SK-N-DZ (cell line): ENCODE measurements around the gene BAZ2B.

Source experiments
- DNase-seq: peaks from one replicate; pipeline ENCODE4 v3.0.0-alpha.2; 2015; ENCODE audit warnings: low spot score

Gene BAZ2B

GRCh38 chr2:159617100-159617499 is 752 bp upstream of the BAZ2B start:
- DNase-seq = no peak

DNA sequence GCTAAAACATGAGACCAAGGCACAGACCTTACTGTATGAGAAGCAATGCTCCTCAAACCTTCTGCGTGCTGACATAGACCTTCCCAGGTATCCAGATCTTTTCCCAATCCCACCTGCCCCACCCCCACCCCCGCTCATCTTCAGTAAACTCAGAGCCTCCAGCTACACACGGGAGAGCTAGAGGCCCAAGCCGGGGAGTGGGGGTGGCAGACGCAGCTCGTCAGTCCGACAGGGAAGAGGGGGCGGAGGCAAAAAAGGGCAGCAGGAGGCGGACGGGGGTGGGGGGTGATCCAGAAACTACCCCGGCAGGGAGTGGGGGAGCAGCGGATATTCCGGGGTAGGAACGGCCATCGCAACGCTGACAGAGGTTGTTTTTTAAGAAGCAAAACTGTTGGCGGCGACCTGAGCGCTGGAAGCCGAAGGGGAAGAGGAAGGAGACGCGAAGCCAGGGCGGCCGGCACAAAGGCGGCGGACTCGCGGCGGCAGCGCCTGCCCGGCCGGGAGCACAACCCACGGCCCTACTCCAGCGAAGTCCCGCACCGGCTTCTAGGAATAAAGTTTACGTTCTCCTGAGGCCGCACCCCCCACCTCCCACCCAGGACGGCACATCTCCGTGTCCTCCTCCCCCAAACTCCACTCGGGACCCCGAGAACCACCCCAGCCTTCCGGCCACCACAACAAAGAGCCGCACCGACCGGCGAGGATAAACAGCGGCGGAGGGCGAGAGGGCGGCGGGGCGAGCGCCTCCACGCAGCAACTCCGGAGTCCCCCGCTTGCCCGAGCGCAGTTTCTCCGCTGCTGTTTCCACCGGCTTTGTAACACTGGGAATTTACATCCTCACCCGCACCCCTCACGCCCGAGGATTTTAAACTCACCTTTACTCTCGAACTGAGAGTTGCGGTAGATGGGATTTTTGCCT is 722 bp downstream of the BAZ2B start:
- peak; percentile 91 for DNase-seq

DNA sequence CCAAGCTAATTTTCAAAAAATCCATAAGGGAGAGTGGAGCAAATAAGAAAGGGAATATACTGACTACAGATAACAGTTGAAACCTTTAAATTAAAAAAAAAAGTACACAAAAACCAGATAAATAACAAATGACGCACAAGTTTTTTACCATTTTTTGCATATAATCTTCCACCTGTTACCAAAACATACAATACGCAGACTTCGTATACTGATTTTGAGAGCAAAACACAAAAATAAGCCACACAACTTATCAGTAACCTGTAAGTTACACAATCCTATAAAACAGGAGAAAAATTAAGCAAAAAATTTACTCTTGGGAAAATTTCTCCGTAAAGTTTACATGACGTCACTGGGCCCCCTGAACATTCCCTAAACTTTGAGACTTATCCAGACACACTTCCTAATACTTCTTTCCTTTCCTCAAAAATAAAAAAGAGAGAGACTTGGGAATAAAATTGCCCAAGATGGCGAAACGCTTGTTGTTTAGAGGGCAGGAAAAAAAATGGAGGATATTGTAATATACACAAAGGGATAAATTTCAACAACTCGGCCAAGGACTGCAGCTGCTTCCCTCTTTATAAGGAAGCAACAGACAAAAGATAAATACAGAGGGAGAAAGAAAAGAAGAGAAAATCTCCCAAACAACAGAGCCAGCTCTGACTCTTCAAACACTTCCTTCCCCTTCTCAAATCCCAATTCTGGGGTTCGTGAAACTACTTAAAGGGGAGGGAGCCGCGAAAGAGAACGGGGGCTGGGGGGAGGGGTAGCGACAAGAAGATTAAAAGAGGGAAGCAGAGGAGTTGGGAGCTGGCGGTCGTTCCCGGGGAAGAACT is 1.6 kb downstream of the BAZ2B start:
- DNase-seq = no peak

DNA sequence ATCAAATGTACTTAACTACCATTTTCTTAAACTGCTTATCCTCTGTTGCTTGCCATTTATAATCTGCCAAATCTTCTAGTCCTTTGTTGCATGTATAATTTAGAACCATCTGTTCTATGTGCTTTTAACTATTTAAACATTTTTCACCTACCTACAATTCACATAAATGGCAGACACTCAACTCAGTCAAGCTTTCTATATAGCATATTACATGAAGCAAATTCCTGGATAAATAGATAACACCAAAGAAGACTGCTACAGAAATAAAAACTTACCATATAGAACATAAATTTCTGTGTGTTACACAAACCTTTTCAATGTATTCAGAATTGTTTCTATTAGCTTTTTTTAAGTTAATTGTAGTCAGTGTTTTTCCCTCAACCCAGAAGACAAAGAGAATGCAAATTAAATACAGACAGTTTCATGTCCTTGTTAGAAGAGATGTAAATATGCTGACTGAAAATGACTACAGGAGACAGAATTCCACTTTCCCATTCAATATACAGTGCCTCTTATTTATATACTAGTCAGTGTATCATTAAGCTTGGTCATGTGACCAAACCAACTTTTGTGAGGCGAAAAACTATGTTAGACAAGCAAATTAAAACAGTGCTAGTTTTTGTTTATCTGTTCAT is 2.6 kb downstream of the BAZ2B start:
- no peak for DNase-seq

GRCh38 chr2:159613091-159613490 is 3.3 kb downstream of the BAZ2B start:
- DNase-seq = no peak

DNA sequence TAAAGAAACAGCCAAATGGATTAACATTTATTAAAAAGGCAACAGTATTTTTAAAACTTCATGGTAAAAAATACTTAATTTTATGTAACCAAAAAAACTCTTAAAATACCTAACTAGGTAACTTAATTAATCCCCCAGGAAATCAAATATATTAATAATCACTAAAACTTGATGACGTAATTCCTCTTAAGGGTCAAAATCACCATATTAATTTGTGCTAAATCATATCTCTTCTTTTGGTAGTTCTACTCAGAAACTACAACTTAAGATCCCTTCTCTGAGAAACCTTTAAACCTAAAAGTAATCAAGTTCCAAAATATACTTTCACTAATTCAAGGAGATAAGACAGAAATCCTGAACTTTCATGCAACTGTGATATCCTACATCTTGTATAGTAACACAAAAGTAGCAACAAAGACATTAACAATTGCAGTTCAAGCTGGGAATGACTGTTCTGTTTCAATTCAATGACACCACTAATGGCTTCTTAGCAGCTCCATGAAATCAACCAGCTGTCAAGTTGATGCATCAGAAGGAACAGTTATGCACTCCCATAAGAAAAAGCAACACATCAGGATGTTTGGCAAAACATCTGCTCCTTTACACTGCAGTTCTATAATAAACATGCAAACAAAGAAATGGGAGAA is 4.0 kb downstream of the BAZ2B start:
- DNase-seq = peak; percentile 78

DNA sequence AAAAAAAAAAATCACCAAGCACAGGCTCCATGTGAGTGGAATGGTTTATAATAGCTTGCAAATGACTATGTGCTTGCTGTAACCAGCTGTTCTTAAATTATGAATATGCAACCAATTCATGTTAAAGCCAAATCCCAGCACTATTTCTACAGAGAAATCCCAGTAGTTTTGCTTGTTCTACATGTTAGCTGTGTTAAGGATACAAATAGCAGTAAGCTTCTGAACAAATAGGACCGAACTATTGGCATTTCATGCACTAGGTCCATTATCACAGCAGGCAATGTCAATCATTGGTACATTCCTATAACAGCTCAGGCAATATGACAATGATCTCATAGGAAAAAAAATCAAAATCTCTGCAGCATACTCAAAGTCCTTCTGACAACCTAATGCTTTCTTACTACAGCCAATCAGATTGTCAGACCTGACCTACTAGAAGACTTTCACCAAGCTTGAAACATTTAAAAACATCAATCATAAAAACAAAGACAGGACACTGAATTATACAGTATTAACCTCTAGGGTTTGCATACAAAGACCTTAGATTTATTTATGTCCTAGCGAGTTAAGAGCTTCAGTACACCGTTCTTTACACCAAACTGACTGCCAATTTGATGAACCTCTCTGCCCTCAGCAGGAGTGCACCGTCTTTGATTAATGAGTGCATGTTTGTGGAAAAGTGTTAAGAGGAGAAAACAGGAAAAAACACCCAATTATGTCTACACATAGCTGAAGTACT is 6.4 kb downstream of the BAZ2B start:
- no peak for DNase-seq

DNA sequence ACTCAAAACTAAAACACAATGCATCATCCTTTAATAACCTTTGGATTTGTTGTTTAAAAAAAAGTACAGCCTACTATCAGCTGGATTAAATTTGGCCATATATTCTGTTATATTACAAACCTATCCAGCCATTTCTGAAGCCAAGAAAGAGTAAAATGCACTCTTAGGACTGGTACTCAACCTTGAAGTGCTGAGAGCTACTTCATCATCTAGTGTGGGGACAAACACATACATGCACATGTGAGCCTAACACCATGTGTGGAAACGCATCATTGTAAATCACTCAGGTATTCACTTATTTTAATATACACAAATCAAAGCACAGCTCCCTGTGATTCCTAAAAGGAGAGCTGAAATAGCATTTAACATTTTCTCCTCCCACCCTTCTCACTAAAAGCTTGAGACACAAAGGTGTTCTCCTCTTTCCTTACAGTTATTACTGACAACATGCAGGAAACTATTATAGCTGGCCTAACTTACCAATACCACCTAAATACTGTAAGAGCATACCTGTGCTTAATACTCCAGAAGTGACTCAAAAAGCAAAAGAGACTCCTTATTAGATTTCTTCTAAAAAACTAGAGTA is 7.5 kb downstream of the BAZ2B start:
- DNase-seq = no peak

DNA sequence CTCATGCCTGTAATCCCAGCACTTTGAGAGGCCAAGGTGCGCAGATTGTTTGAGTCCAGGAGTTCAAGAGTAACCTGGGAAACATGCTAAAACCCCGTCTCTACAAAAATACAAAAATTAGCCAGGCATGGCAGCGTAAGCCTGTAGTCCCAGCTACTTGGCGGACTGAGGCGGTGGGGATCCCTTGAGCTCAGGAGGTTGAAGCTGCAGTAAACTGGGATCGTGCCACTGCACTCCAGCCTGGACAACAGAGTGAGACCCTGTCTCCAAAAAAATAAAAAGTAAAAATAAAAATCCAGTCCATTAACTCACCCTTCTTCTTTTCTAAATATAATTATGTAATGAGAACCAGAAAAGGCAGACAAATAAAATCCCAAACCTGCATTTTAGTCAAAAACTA is 8.2 kb downstream of the BAZ2B start:
- DNase-seq = no peak

GRCh38 chr2:159606287-159606686 is 10.1 kb downstream of the BAZ2B start:
- no peak for DNase-seq

DNA sequence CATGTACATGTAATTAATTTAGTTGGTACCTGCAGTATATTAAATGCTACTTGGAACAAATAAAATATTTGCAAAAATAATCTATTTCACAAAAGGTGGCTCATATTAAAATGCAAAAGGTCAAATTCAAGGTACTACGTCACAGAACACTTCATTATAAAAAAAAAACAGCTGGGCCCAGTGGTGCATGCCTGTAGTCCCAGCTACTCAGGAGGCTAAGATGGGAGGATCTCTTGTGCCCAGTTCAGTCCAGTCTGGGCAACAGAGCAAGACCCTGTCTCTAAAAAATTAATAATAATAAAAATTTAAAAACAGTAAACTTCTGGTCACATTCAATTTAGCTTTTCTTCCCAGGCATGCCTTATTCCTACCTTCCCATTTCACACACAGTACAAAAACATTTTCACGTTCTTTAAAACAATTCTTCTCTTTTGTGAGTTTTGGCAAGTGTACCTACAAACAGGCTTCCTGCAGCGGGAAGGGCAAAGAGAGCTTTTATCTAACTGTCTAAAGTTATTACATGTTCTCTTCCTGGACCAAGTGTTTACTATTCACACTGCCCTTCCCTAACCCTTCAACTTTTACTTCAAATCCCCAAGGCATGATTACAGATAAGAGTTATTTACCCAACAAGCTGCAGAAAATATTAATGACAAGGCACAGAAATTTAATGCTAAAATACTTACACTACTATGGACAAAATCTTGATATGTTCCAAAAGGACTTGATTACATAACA is 10.7 kb downstream of the BAZ2B start:
- DNase-seq = no peak

- DNase-seq = no peak
Observed at GRCh38 chr2:159604159-159604558, 12.2 kb downstream of the BAZ2B start.

DNA sequence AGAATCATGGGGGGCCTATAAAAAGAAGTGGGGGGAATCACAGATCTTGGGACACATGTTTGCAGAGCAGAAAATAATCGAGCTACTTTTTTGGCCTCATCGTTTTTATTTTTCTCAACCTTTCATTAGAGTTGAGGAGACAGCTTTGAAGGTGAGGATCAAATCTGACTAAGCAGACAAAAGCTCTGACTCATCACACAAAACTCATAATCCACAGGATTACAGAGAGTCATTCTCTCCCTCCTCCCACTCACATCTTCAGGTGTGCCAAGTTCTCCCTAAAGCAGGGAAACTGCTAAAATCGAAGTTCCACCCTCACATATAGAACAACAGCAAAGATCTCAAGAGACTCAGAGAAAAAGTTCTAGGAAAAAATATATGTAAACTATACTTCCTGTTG is 15.6 kb downstream of the BAZ2B start:
- no peak for DNase-seq

DNA sequence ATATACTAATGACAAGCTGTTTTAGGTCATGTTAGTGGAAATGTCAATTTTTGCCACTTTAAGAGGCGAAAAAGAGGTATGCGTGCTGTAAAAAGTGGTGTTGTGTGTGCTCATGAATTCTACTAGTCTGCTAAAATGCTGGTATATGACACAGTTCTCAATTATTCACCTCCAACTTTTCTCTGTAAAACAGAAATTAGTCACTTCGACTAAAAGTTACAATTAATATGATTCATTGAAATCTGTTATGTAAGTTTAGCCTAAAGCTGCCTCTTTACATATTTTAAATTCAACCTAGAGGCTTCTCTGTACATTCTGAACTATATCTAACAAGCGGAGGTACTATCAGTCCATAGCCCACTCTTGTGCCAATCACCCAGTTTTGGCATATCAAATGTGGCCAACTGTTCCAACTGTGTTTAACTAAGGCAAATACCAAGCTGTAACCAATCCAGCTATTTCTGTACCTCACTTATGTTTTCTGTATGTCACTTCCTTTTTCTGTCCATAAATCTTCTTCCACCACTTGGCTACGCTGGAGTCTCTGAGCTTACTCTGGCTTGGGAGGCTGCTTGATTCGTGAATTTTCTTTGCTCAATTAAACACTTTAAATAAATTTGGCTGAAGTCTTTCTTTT is 20.8 kb downstream of the BAZ2B start:
- DNase-seq = no peak

DNA sequence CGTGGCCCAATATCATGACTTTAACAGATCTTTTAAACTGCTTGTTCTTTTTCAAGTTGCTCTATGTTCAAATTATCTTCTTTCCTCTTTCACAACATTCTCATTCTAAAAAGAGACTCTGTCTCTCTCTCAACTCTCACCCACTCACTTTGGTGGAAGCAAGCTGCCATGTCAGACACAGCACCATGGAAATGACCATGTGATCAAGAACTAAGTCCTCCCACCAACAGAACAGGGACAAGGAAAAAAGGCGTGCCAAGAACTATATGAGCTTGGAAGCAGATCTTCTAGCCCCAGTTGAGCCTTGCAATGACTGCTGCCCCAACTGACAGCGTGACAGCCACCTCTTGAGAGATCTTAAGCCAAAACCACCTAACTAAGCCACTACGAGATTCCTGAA is 23.9 kb downstream of the BAZ2B start:
- DNase-seq = no peak

- peak; percentile 13 for DNase-seq
Observed at GRCh38 chr2:159591221-159591620, 25.1 kb downstream of the BAZ2B start.

- no peak for DNase-seq
Observed at GRCh38 chr2:159589286-159589685, 27.1 kb downstream of the BAZ2B start.

DNA sequence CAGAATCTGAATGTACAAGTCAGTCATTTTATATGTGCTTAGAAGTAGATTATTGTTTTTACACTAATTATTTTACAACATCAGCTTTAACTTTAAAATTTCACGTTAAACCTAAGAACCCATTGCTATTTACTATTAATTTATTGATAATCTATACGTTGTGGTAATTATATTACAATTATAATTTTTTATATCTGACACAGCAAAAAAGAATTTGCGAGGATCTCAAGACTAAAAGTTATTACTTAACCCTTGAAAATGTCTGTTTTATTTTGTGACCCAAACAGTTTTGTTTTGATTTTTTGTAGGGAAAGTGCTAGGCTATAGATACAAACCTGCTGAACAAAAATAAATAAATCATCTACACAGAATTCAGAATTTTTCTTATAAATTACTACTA is 30.3 kb downstream of the BAZ2B start:
- DNase-seq = no peak

GRCh38 chr2:159585622-159586021 is 30.7 kb downstream of the BAZ2B start:
- no peak for DNase-seq
